ENCODE measurements around the gene LSM5. TPM values are rescaled to one million over a fixed set of nuclear protein-coding genes. Genes with fewer than 3 reads are reported as not detected.

Gene LSM5
- 8.6 and 10.2 TPM in 2 replicates for total RNA-seq

DNA sequence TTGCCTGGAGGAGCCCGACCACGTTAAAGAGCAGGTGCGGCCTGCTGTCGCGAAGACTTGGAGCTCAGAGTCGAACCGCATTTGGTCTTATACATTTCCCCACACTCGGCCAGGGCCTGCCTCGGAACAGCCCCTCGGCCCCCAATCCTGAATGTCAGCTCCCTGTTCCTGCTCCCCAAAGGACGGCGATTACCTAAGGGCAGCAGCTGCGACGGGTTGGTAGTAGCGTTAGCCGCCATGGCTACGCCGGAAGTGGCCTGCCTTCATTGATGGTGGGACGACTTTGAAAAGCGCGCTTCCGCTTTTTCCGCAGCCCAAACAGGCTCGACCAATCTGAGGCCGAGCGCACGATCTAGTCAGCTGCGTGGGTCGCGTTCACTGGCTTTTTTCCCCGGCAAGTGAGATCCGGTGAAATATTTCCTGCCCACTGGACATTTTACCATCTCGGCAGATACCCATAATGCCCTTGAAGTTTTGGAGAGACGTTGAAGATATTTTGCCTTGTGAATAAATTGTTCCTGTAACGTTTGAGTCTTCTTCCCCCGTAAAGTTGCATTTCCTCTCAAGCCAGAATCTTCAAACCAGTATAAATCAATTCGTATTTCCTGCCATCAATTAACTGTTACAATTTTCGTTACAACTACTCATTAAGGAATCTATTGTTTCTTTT is at the start of gene LSM5:
Gene LSM5 (minus strand): TSS at position 254 of the 670 bp plus-strand sequence. CDS start 15 bp downstream, at position 239.

GRCh38 chr7:32495298-32496051 is 5.3 kb upstream of the LSM5 start, which contains the start of gene AVL9:
AVL9 (plus strand) TSS chr7:32495489; CDS start chr7:32495710, 221 bp downstream.

Other genes with a start within 250 kb of the LSM5 start
- gene AVL9, start 5.1 kb upstream of the LSM5 start, total RNA-seq: 10.9 and 11.2 TPM in 2 replicates